Measurements from ENCODE around the gene ATRAID.

The ATRAID gene, protein sequence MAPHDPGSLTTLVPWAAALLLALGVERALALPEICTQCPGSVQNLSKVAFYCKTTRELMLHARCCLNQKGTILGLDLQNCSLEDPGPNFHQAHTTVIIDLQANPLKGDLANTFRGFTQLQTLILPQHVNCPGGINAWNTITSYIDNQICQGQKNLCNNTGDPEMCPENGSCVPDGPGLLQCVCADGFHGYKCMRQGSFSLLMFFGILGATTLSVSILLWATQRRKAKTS

DNA sequence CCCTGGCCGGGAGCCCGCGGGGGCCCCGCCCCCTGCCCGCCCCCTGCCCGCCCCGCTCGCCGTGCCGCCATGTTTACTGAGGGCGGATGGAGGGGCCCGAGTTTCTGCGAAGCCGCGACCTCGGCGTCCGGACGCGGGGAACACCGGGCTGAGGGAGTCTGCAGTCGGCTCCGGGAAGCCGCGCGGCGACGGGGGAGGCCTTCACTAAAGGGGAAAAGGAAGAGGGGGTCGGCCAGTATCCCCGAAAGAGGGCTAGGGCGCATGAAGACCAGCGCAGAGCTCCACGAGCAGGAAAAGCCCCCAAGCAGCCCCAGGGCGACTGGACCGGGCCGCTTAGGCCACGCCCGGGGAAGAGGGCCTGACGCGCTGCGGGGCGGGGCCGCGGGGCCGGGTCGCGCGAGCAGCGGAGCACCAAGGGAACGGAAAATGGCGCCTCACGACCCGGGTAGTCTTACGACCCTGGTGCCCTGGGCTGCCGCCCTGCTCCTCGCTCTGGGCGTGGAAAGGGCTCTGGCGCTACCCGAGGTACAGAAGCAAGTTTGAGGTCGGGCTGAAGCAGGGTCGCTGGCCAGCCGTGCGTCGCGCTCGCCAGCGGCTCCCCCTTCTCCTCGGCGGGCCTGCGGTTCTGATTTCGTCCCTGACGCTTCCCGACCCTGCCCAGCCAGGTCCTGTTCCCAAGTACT is at the start of gene ATRAID, which contains the start of gene SLC5A6:
Gene ATRAID, plus strand, starts transcription at position 99 of the 683 bp plus-strand sequence. Its CDS starts 328 bp downstream, at position 427.
Gene SLC5A6, minus strand, starts transcription at position 326 of the 683 bp plus-strand sequence. CDS start 4,618 bp downstream, outside the sequence.
- peak; percentile 54 for DNase-seq (ENCODE audit: low read depth)
- TF ChIP-seq, protein P1, sequence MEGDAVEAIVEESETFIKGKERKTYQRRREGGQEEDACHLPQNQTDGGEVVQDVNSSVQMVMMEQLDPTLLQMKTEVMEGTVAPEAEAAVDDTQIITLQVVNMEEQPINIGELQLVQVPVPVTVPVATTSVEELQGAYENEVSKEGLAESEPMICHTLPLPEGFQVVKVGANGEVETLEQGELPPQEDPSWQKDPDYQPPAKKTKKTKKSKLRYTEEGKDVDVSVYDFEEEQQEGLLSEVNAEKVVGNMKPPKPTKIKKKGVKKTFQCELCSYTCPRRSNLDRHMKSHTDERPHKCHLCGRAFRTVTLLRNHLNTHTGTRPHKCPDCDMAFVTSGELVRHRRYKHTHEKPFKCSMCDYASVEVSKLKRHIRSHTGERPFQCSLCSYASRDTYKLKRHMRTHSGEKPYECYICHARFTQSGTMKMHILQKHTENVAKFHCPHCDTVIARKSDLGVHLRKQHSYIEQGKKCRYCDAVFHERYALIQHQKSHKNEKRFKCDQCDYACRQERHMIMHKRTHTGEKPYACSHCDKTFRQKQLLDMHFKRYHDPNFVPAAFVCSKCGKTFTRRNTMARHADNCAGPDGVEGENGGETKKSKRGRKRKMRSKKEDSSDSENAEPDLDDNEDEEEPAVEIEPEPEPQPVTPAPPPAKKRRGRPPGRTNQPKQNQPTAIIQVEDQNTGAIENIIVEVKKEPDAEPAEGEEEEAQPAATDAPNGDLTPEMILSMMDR (IDR thresholded peaks at IDR 0.05; ENCODE audit: low read depth, low read length, missing control alignments): no peak
- peak within 1 kb of the TSS; percentile 76 for H3K4me3 ChIP-seq (ENCODE audit: low read depth, low read length)
- in situ Hi-C loops (cut with HindIII; ENCODE audit: low sequenced_read_pairs): no loop called here

DNA sequence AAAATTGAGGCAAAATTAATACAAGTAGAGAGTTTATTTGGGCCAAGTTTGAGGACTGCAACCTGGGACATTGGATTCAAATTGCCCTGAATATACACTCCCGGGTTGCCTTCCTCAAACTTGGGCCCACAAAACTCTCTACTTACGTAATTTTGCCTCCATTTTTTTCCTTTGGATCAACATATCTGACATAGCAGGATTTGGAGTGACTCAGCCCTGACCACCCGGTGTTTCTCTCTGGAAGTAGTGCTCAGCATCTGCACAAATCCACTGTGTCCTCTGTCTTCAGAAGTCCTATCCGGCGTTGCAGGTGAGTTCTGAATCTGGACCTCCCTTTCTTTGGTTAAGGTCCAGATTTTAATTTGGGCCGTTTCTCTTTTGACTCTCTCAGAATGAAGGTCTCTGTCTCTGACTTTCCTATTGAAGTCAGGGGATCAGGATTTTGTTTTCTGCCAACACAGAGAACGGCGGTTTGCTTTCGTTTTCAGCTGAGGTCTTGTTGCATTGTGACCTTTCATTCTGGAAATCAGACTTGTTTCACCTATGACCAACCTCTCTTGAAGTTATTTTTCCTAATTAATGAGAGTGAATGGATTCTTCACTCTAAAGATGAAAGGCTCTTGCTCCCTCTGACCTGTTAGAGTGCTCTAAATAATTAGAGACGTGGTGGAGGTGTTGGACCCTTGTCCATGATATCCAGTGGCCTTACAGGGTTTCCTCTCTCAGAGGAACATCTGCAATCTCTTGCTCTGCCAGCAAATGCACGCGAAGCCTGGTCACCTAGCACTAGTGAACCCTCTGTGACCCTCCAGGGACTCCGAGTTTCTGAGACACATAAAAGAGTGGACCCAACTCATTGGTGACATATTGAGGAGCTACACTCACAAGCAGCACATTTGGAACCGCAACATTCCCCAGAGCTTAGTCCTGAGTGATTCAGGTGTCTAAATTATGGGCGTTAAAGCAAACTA is 49.4 kb upstream of the ATRAID start:
- no peak for DNase-seq (ENCODE audit: low read depth)
- H3K4me3 ChIP-seq (ENCODE audit: low read depth, low read length): no peak overlapping the region
- TF ChIP-seq, protein P1 (IDR thresholded peaks at IDR 0.05; ENCODE audit: low read depth, low read length, missing control alignments): no peak
- in situ Hi-C loops (cut with HindIII; ENCODE audit: low sequenced_read_pairs): no loop called here

DNA sequence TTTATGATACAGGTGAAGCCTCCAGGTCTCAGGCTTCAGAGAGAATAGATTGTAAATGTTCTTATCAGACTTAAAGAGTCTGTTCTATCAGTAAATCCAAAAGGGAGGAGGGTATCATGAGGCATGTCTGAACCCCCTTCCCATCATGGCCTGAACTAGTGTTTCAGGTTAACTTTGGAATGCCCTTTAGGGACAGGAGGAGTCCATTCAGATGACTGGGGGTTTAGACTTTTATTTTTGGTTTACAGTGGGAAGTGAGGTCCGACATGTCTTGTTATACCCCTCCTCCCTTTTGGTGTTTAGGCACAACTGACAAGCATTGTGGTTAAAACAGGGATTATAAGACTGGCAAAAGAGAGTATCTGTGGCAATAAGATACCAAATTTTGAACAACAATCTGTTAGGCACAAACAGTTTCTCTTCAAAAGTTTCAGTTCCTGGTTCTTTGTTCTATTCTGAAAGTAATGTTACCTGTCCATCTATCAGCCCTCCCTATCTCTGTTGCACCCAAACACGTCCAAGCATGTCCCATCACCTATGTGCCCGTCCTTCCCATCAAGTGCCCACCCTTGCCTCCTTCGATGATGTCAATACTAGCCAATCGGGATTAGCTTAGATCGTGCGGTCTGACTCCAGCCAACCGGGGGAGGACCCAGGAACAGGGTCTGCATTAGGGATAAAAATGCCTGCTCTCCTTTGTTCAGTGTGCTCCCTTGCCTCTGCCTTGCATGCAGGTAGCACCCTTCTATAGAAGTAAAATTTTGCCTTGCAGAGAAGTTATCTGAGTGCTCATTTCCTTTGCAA is 46.7 kb upstream of the ATRAID start:
- no peak for DNase-seq (ENCODE audit: low read depth)
- no peak overlapping the region for H3K4me3 ChIP-seq (ENCODE audit: low read depth, low read length)
- in situ Hi-C loops (cut with HindIII; ENCODE audit: low sequenced_read_pairs): no loop called here
- TF ChIP-seq, protein P1 (IDR thresholded peaks at IDR 0.05; ENCODE audit: low read depth, low read length, missing control alignments): no peak

DNA sequence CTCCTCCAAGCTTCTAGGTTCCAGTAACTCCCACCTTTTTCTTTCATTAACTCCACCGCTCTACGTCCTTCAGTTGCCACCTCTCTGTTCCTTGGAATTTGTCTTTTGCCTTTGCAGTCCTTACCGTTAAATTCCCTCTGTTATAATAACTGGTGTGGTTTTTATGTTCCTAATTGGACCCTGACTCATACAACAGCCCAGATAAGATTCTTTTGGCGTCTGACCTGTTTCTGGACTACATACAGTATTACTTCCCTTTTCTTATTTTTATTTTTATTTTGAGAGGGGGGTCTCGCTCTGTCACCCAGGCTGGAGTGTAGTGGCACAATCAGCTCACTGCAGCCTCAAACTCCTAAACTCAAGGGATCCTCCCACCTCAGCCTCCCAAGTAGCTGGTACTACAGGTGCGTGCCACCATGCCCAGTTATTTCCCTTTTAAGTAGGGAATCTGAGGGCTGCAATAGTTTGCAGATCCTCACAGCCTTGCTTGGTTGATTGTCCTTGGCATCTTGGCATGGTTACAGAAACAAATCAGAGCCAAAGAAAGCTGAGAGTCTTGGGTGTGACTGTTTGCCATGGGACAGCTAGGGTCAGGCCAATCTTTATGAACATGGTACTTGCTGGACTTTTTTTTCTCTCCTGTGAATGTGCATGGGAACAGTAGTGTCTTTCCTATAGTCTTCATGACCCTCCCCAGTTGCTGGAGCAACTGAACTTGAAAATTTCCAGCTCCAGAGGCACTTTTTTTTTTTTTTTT is 41.1 kb upstream of the ATRAID start:
- in situ Hi-C loops (cut with HindIII; ENCODE audit: low sequenced_read_pairs): no loop called here
- DNase-seq (ENCODE audit: low read depth): no peak
- no peak overlapping the region for H3K4me3 ChIP-seq (ENCODE audit: low read depth, low read length)
- TF ChIP-seq, protein P1 (IDR thresholded peaks at IDR 0.05; ENCODE audit: low read depth, low read length, missing control alignments): no peak

DNA sequence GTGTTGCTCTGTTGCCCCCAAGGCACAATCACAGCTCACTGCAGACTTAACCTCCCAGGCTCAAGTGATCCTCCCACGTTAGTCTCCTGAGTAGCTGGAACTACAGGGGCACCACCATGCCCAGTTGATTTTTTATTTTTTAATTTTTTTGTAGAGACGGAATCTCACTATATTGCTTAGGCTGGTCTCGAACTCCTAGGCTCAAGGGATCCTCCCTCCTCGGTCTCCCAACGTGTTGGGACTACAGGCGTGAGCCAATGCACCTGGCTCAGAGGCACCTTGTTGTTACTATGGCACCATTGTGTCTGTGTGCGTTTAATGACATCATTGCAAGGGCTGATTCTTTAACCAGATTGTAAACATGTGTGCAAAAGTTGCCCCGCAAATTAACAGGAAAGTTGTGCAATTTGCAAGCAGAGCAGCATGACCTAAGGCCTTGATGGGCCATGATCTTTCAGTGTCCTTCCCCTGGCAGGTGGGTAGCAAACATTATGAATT is 40.4 kb upstream of the ATRAID start:
- in situ Hi-C loops (cut with HindIII; ENCODE audit: low sequenced_read_pairs): no loop called here
- DNase-seq (ENCODE audit: low read depth): no peak
- TF ChIP-seq, protein P1 (IDR thresholded peaks at IDR 0.05; ENCODE audit: low read depth, low read length, missing control alignments): no peak

More for the DNA sequence above, 40.4 kb upstream of the ATRAID start:
- H3K4me3 ChIP-seq (ENCODE audit: low read depth, low read length): no peak overlapping the region

All from astrocyte of the cerebellum (primary cell).